Measurements from ENCODE around the gene STK16. TPM values are rescaled to one million over a fixed set of nuclear protein-coding genes. Genes with fewer than 3 reads are reported as not detected.
A peak's percentile ranks its signal among the peaks of the same experiment; 100 is the strongest.

STK16 gene
- total RNA-seq, 1 donor from 2014 or later, result 19.9 TPM

DNA sequence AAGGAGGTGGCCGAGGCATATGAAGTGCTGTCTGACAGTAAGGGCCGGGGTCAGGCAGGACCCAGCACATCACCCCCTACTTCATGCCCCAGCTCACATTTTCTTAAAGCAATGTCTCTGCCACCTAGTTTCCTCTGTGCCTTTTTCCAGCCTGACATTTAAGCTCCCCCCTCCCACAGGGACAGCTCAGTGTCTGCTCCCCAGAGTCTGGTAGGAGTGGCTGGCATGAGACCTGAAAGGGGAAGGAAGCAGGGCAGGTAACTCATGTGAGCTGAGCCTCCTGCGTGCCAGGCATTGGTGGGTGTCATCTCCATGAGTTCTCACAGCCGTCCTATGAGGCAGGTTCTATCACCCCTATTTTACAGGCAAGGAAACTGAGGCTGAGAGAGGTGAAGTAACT lies 35.4 kb downstream of the STK16 start:
- no peak overlapping the region for H2AFZ ChIP-seq (replicated peaks)
- peak overlapping the region; percentile 91 for H3K4me3 Mint-ChIP-seq
- peaks cover 30% of the 10 kb centered on the region for H3K4me1 Mint-ChIP-seq
- no peak overlapping the region for H3K4me3 ChIP-seq
- no peak overlapping the region for H3K27ac ChIP-seq
- peaks cover 15% of the 10 kb centered on the region for H3K4me1 ChIP-seq
- peaks cover 8% of the 10 kb centered on the region for H3K27me3 Mint-ChIP-seq (ENCODE audit: insufficient read depth, low read depth)
- H3K36me3 Mint-ChIP-seq, result peaks cover 7% of the 10 kb centered on the region
- peaks cover 5% of the 10 kb centered on the region for H3K27me3 ChIP-seq
- H3F3A ChIP-seq (ENCODE audit: low read depth), result peaks cover 13% of the 10 kb centered on the region
- no peak overlapping the region for H3K4me2 ChIP-seq
- H3K36me3 ChIP-seq, result no peaks in the 10 kb centered on the region
- H3K9me3 Mint-ChIP-seq, result no peaks in the 10 kb centered on the region
- no peak overlapping the region for H3K27ac Mint-ChIP-seq
- no peaks in the 10 kb centered on the region for H3K79me2 ChIP-seq (ENCODE audit: low read depth)
- H3K9ac ChIP-seq, result no peak overlapping the region
- DNase-seq (ENCODE audit: low spot score), result no peak
- TF ChIP-seq EZH2phosphoT487 (IDR thresholded peaks at IDR 0.05), result no peak
- TF ChIP-seq, protein P1, sequence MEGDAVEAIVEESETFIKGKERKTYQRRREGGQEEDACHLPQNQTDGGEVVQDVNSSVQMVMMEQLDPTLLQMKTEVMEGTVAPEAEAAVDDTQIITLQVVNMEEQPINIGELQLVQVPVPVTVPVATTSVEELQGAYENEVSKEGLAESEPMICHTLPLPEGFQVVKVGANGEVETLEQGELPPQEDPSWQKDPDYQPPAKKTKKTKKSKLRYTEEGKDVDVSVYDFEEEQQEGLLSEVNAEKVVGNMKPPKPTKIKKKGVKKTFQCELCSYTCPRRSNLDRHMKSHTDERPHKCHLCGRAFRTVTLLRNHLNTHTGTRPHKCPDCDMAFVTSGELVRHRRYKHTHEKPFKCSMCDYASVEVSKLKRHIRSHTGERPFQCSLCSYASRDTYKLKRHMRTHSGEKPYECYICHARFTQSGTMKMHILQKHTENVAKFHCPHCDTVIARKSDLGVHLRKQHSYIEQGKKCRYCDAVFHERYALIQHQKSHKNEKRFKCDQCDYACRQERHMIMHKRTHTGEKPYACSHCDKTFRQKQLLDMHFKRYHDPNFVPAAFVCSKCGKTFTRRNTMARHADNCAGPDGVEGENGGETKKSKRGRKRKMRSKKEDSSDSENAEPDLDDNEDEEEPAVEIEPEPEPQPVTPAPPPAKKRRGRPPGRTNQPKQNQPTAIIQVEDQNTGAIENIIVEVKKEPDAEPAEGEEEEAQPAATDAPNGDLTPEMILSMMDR (IDR thresholded peaks at IDR 0.05), result no peak
- TF ChIP-seq EZH2 (IDR thresholded peaks at IDR 0.05), result no peak
- H3K9me3 ChIP-seq (ENCODE audit: low read depth), result no peaks in the 10 kb centered on the region
- no peaks in the 10 kb centered on the region for H4K20me1 ChIP-seq (ENCODE audit: low read depth)

DNA sequence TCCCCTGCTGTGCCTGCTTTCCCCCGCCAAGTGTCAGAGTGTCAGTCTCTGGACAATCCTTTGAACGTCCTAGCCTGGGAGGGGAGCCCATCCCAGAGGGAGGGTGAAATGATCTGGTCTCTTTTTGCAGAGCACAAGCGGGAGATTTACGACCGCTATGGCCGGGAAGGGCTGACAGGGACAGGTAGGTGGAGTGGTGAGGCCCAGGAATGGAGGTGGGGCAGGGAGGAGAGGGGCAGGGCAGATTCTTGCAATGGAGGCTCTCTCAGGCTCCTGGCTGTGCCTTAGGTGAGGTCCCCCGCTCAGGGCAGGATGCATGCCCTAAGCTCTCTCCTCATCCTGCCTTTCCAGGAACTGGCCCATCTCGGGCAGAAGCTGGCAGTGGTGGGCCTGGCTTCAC lies 36.3 kb downstream of the STK16 start:
- Histone ChIP-seq H3F3A (ENCODE audit: low read depth) (peaks cover 13% of the 10 kb centered on the region), H3K4me3 (no peak overlapping the region), H3K9ac (no peak overlapping the region), H4K20me1 (ENCODE audit: low read depth) (no peaks in the 10 kb centered on the region), H3K27me3 (peaks cover 5% of the 10 kb centered on the region), H3K79me2 (ENCODE audit: low read depth) (no peaks in the 10 kb centered on the region), H3K9me3 (ENCODE audit: low read depth) (no peaks in the 10 kb centered on the region), H2AFZ (replicated peaks) (no peak overlapping the region), H3K4me1 (peaks cover 19% of the 10 kb centered on the region), H3K36me3 (no peaks in the 10 kb centered on the region), H3K4me2 (no peak overlapping the region), H3K27ac (no peak overlapping the region)
- Mint-ChIP-seq H3K4me1 (peaks cover 34% of the 10 kb centered on the region), H3K27me3 (ENCODE audit: insufficient read depth, low read depth) (peaks cover 8% of the 10 kb centered on the region), H3K4me3 (no peak overlapping the region), H3K36me3 (peaks cover 7% of the 10 kb centered on the region), H3K27ac (no peak overlapping the region), H3K9me3 (no peaks in the 10 kb centered on the region)
- DNase-seq (ENCODE audit: low spot score), result no peak
- no peak for TF ChIP-seq EZH2phosphoT487 (IDR thresholded peaks at IDR 0.05)
- no peak for TF ChIP-seq EZH2 (IDR thresholded peaks at IDR 0.05)
- TF ChIP-seq, protein P1 (IDR thresholded peaks at IDR 0.05), result no peak

DNA sequence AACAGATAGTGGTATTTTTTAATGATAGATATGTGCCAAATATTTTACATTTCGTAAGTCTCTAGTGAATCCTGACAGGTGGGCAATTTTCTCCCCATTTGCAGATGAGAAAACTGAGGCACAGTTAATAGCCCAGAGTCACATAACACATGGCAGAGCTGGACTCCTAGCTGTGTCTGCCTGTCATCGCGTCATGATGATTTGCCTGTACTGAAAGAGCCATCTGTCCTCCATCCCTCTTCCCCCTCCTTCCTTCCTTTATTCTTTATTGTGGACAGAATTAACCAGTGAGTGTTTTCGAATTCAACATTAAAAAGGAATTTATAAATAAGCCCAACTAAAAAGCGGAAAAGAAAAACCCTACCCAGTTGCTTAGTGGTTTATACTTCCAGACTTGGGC lies 37.1 kb downstream of the STK16 start:
- Histone ChIP-seq H2AFZ (replicated peaks) (no peak overlapping the region), H3K9ac (no peak overlapping the region), H3K9me3 (ENCODE audit: low read depth) (no peaks in the 10 kb centered on the region), H3K79me2 (ENCODE audit: low read depth) (no peaks in the 10 kb centered on the region), H3K4me1 (peaks cover 20% of the 10 kb centered on the region), H3K36me3 (no peaks in the 10 kb centered on the region), H3K27ac (no peak overlapping the region), H4K20me1 (ENCODE audit: low read depth) (no peaks in the 10 kb centered on the region), H3F3A (ENCODE audit: low read depth) (peaks cover 13% of the 10 kb centered on the region), H3K4me3 (no peak overlapping the region), H3K4me2 (no peak overlapping the region), H3K27me3 (peaks cover 2% of the 10 kb centered on the region)
- Mint-ChIP-seq H3K4me1 (peaks cover 34% of the 10 kb centered on the region), H3K9me3 (no peaks in the 10 kb centered on the region), H3K27ac (no peak overlapping the region), H3K27me3 (ENCODE audit: insufficient read depth, low read depth) (peaks cover 8% of the 10 kb centered on the region), H3K36me3 (peaks cover 7% of the 10 kb centered on the region), H3K4me3 (no peak overlapping the region)
- DNase-seq (ENCODE audit: low spot score), result no peak
- TF ChIP-seq EZH2phosphoT487 (IDR thresholded peaks at IDR 0.05) (no peak), EZH2 (IDR thresholded peaks at IDR 0.05) (no peak)
- TF ChIP-seq, protein P1 (IDR thresholded peaks at IDR 0.05), result no peak
